SK-N-SH treated with all-trans-retinoic acid at 6 μM for 48 hours (cell line): Measurements from ENCODE around the gene SGPL1.
"Not testable (repeated sequence)": the region's sequence is repeated elsewhere in the genome, so short reads cannot be mapped to it uniquely, and the experiment has no call there.

Experiments
- ATAC-seq: fragments of 200-7000 bp; cut with Tn5 transposase; 3 replicates; pipeline ENCODE4 v1.9.1; 2020; ENCODE audit warnings: mild to moderate bottlenecking, moderate library complexity
- ARNTL ChIP-seq: fragments of 450-650 bp; formaldehyde crosslinking; IDR thresholded peaks from 2 replicates; pipeline ENCODE4 v1.5.0; 2020; ENCODE audit warnings: low read depth, mild to moderate bottlenecking, moderate library complexity, borderline replicate concordance
- BACH2 ChIP-seq: fragments of 250-450 bp; sonication (Bioruptor Pico); IDR thresholded peaks from 2 replicates; pipeline ENCODE4 v1.9.0; 2021; ENCODE audit warnings: mild to moderate bottlenecking, borderline replicate concordance
- ESRRG ChIP-seq: fragments of 250-450 bp; sonication (Bioruptor Pico); IDR thresholded peaks from 2 replicates; pipeline ENCODE4 v1.6.1; 2021; ENCODE audit warnings: mild to moderate bottlenecking
- GLIS3 ChIP-seq: fragments of 250-450 bp; sonication (Bioruptor Pico); IDR thresholded peaks from 2 replicates; pipeline ENCODE4 v1.5.0; 2020; ENCODE audit warnings: mild to moderate bottlenecking, moderate library complexity
- ISL1 ChIP-seq: fragments of 250-450 bp; sonication (Bioruptor Pico); IDR thresholded peaks from 2 replicates; pipeline ENCODE4 v2.1.2; 2022; ENCODE audit warnings: mild to moderate bottlenecking, moderate library complexity
- OSR1 ChIP-seq: fragments of 250-450 bp; sonication (Bioruptor Pico); IDR thresholded peaks from 2 replicates; pipeline ENCODE4 v1.8.0; 2022; ENCODE audit warnings: moderate library complexity, mild to moderate bottlenecking, inconsistent platforms
- SNAI2 ChIP-seq: fragments of 250-450 bp; sonication (Bioruptor Pico); IDR thresholded peaks from 2 replicates; pipeline ENCODE4 v1.5.0; 2020; ENCODE audit warnings: mild to moderate bottlenecking, moderate library complexity
- TCF4 ChIP-seq: fragments of 250-450 bp; sonication (Bioruptor Pico); IDR thresholded peaks from 2 replicates; pipeline ENCODE4 v1.8.0; 2021; ENCODE audit warnings: mild to moderate bottlenecking, moderate library complexity, borderline replicate concordance
- ZC3H10 ChIP-seq: fragments of 250-450 bp; sonication (Bioruptor Pico); IDR thresholded peaks from 2 replicates; pipeline ENCODE4 v1.5.1; 2021; ENCODE audit warnings: mild to moderate bottlenecking, moderate library complexity
- ZFP3 ChIP-seq: fragments of 250-450 bp; sonication (Bioruptor Pico); IDR thresholded peaks from 2 replicates; pipeline ENCODE4 v1.5.0; 2020; ENCODE audit warnings: mild to moderate bottlenecking, moderate library complexity
- ZFP30 ChIP-seq: fragments of 450-650 bp; formaldehyde crosslinking; IDR thresholded peaks from 2 replicates; pipeline ENCODE4 v1.5.0; 2022; ENCODE audit warnings: mild to moderate bottlenecking, moderate library complexity
- ZNF565 ChIP-seq: fragments of 450-650 bp; formaldehyde crosslinking; conservative IDR thresholded peaks from 2 replicates; pipeline ENCODE4 v1.5.0; 2020; ENCODE audit warnings: low read depth, mild to moderate bottlenecking, moderate library complexity
- ZNF70 ChIP-seq: fragments of 450-650 bp; formaldehyde crosslinking; IDR thresholded peaks from 2 replicates; pipeline ENCODE4 v1.5.0; 2020; ENCODE audit warnings: mild to moderate bottlenecking, moderate library complexity
- ZNF8 ChIP-seq: fragments of 450-650 bp; formaldehyde crosslinking; IDR thresholded peaks from 2 replicates; pipeline ENCODE4 v1.5.0; 2020; ENCODE audit warnings: mild to moderate bottlenecking, moderate library complexity
- TF ChIP-seq, protein P1 (sequence below): fragments of 250-450 bp; sonication (Bioruptor Pico); IDR thresholded peaks from 2 replicates; pipeline ENCODE4 v1.8.0; 2020; ENCODE audit warnings: mild to moderate bottlenecking, moderate library complexity, borderline replicate concordance
- TF ChIP-seq, protein P2 (sequence below): fragments of 250-450 bp; sonication (Bioruptor Pico); IDR thresholded peaks from 2 replicates; pipeline ENCODE4 v1.5.0; 2020; ENCODE audit warnings: mild to moderate bottlenecking, moderate library complexity
- TF ChIP-seq, protein P3 (sequence below): fragments of 250-450 bp; sonication (Bioruptor Pico); IDR thresholded peaks from 2 replicates; pipeline ENCODE4 v1.8.0; 2021; ENCODE audit warnings: low read depth, mild to moderate bottlenecking, moderate library complexity, borderline replicate concordance
- TF ChIP-seq, protein P4 (sequence below): fragments of 250-450 bp; sonication (Bioruptor Pico); IDR thresholded peaks from 2 replicates; pipeline ENCODE4 v1.5.1; 2020; ENCODE audit warnings: low read depth, mild to moderate bottlenecking, moderate library complexity
- TF ChIP-seq, protein P5 (sequence below): fragments of 250-450 bp; sonication (Bioruptor Pico); IDR thresholded peaks from 2 replicates; pipeline ENCODE4 v1.5.1; 2021; ENCODE audit warnings: mild to moderate bottlenecking, moderate library complexity

The SGPL1 gene, protein sequence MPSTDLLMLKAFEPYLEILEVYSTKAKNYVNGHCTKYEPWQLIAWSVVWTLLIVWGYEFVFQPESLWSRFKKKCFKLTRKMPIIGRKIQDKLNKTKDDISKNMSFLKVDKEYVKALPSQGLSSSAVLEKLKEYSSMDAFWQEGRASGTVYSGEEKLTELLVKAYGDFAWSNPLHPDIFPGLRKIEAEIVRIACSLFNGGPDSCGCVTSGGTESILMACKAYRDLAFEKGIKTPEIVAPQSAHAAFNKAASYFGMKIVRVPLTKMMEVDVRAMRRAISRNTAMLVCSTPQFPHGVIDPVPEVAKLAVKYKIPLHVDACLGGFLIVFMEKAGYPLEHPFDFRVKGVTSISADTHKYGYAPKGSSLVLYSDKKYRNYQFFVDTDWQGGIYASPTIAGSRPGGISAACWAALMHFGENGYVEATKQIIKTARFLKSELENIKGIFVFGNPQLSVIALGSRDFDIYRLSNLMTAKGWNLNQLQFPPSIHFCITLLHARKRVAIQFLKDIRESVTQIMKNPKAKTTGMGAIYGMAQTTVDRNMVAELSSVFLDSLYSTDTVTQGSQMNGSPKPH

DNA sequence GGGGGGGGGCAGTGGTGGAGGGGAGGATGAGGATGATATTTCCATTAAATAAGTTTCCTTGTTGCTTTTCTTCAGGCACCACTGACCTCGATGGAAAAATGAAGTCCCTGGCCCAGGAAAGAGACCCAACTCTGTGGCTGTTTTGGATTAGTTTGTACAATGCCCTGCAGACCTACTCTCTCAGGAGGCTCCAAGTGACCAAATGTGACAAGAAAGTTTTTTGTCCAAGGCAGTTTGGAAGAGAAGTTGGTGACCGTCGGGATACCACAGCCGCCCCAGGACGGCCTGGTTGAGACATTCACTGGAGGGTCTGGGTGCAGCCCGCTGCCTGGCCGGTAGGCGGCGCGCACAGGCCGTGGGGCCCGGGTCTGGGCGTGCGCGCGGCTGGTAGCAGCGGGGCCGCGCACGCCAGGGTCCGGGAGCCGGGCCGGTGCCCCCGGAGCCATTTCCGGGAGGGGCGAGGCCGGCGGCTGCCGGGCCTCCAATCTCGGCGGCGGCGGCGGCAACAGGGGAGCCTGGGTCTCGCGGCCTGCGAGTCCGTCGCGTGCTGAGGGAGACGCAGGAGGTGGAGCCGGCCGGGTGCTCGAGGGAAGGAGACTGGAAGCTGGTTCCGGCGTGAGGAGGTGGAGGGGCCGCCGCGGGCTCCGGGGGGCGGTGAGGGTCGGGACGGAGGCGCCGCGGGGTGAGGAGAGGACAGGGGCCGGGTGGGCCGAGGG is at the start of gene SGPL1:
Gene SGPL1 (plus strand): TSS at position 445 of the 716 bp plus-strand sequence. CDS start 906 bp downstream, outside the sequence.
- TF ChIP-seq, protein P1, sequence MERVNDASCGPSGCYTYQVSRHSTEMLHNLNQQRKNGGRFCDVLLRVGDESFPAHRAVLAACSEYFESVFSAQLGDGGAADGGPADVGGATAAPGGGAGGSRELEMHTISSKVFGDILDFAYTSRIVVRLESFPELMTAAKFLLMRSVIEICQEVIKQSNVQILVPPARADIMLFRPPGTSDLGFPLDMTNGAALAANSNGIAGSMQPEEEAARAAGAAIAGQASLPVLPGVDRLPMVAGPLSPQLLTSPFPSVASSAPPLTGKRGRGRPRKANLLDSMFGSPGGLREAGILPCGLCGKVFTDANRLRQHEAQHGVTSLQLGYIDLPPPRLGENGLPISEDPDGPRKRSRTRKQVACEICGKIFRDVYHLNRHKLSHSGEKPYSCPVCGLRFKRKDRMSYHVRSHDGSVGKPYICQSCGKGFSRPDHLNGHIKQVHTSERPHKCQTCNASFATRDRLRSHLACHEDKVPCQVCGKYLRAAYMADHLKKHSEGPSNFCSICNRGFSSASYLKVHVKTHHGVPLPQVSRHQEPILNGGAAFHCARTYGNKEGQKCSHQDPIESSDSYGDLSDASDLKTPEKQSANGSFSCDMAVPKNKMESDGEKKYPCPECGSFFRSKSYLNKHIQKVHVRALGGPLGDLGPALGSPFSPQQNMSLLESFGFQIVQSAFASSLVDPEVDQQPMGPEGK (CRISPR knock-in tag): no peak
- TF ChIP-seq ARNTL: no peak
- peak; percentile 77 for TF ChIP-seq SNAI2 (CRISPR knock-in tag)
- TF ChIP-seq, protein P2, sequence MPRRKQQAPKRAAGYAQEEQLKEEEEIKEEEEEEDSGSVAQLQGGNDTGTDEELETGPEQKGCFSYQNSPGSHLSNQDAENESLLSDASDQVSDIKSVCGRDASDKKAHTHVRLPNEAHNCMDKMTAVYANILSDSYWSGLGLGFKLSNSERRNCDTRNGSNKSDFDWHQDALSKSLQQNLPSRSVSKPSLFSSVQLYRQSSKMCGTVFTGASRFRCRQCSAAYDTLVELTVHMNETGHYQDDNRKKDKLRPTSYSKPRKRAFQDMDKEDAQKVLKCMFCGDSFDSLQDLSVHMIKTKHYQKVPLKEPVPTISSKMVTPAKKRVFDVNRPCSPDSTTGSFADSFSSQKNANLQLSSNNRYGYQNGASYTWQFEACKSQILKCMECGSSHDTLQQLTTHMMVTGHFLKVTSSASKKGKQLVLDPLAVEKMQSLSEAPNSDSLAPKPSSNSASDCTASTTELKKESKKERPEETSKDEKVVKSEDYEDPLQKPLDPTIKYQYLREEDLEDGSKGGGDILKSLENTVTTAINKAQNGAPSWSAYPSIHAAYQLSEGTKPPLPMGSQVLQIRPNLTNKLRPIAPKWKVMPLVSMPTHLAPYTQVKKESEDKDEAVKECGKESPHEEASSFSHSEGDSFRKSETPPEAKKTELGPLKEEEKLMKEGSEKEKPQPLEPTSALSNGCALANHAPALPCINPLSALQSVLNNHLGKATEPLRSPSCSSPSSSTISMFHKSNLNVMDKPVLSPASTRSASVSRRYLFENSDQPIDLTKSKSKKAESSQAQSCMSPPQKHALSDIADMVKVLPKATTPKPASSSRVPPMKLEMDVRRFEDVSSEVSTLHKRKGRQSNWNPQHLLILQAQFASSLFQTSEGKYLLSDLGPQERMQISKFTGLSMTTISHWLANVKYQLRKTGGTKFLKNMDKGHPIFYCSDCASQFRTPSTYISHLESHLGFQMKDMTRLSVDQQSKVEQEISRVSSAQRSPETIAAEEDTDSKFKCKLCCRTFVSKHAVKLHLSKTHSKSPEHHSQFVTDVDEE (CRISPR knock-in tag): peak; percentile 65
- no peak for TF ChIP-seq ZC3H10 (CRISPR knock-in tag)
- TF ChIP-seq ZNF8 (CRISPR knock-in tag): no peak
- TF ChIP-seq TCF4 (CRISPR knock-in tag): no peak
- TF ChIP-seq, protein P3, sequence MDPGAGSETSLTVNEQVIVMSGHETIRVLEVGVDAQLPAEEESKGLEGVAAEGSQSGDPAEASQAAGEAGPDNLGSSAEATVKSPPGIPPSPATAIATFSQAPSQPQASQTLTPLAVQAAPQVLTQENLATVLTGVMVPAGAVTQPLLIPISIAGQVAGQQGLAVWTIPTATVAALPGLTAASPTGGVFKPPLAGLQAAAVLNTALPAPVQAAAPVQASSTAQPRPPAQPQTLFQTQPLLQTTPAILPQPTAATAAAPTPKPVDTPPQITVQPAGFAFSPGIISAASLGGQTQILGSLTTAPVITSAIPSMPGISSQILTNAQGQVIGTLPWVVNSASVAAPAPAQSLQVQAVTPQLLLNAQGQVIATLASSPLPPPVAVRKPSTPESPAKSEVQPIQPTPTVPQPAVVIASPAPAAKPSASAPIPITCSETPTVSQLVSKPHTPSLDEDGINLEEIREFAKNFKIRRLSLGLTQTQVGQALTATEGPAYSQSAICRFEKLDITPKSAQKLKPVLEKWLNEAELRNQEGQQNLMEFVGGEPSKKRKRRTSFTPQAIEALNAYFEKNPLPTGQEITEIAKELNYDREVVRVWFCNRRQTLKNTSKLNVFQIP: no peak
- no peak for TF ChIP-seq ZNF70 (CRISPR knock-in tag)
- no peak for TF ChIP-seq OSR1 (CRISPR knock-in tag)
- TF ChIP-seq ZNF565 (CRISPR knock-in tag): no peak
- no peak for TF ChIP-seq ZFP30 (CRISPR knock-in tag)
- TF ChIP-seq BACH2 (CRISPR knock-in tag): no peak
- TF ChIP-seq GLIS3: 0 out of 2 replicates have a peak, but pooled peaks have one; percentile 35
- TF ChIP-seq, protein P4, sequence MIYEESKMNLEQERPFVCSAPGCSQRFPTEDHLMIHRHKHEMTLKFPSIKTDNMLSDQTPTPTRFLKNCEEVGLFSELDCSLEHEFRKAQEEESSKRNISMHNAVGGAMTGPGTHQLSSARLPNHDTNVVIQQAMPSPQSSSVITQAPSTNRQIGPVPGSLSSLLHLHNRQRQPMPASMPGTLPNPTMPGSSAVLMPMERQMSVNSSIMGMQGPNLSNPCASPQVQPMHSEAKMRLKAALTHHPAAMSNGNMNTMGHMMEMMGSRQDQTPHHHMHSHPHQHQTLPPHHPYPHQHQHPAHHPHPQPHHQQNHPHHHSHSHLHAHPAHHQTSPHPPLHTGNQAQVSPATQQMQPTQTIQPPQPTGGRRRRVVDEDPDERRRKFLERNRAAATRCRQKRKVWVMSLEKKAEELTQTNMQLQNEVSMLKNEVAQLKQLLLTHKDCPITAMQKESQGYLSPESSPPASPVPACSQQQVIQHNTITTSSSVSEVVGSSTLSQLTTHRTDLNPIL (CRISPR knock-in tag): no peak
- TF ChIP-seq ZFP3 (CRISPR knock-in tag): no peak
- TF ChIP-seq, protein P5, sequence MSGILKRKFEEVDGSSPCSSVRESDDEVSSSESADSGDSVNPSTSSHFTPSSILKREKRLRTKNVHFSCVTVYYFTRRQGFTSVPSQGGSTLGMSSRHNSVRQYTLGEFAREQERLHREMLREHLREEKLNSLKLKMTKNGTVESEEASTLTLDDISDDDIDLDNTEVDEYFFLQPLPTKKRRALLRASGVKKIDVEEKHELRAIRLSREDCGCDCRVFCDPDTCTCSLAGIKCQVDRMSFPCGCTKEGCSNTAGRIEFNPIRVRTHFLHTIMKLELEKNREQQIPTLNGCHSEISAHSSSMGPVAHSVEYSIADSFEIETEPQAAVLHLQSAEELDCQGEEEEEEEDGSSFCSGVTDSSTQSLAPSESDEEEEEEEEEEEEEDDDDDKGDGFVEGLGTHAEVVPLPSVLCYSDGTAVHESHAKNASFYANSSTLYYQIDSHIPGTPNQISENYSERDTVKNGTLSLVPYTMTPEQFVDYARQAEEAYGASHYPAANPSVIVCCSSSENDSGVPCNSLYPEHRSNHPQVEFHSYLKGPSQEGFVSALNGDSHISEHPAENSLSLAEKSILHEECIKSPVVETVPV (CRISPR knock-in tag): no peak
- ATAC-seq: peak; percentile 76

DNA sequence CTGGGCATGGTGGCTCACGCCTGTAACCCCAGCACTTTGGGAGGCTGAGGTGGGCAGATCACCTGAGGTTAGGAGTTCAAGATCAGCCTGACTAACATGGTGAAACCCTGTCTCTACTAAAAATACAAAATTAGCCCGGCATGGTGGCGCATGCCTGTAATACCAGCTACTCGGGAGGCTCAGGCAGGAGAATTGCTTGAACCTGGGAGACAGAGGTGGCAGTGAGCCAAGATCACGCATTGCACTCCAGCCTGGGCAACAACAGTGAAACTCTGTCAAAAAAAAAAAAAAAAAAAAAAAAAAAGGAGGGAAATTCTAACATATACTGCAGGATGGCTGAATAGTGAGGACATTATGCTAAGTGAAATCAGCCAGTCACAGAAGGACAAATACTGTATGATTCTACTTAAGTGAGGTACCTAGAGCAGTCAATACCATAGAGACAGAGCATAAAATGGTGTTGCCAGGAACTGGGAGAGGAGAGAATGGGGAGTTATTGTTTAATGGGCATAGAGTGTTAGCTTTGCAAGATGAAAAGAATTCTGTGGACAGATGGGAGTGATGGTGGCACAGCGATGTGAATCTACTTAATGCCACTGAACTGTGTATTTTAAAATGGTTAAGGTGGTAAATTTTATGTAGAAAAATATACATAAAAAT is 47.6 kb upstream of the SGPL1 start:
- not testable (repeated sequence) for ATAC-seq

DNA sequence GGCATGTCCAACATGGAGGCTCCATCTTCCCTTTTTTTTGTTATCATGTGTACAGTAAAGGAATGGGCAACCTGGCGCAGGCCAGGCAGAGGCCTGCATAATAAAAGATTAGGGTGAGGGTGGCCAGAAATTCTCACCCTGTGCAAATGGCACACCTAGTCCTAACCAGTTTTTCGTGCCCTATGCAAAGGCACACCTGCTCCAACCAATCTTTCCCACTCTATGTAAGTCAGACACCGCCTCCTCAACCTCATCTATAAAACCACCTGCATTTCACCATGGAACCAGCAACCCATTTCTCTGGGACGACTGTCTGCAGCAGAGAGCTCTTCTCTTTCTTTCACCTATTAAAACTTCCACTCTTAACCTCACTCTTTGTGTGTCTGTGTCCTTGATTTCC is 46.6 kb upstream of the SGPL1 start:
- TF ChIP-seq, protein P1 (CRISPR knock-in tag): no peak
- TF ChIP-seq, protein P3: no peak
- TF ChIP-seq ISL1 (CRISPR knock-in tag): no peak
- no peak for TF ChIP-seq ZFP3 (CRISPR knock-in tag)
- TF ChIP-seq ZNF565 (CRISPR knock-in tag): no peak
- TF ChIP-seq, protein P4 (CRISPR knock-in tag): no peak
- no peak for TF ChIP-seq ZFP30 (CRISPR knock-in tag)
- no peak for TF ChIP-seq ESRRG (CRISPR knock-in tag)
- ATAC-seq: no peak
